Endothelial cell of umbilical vein (primary cell): Measurements from ENCODE around the gene MRAS. TPM values are rescaled to one million over a fixed set of nuclear protein-coding genes. Genes with fewer than 3 reads are reported as not detected.

Experiments used
- BruUV-seq: library from RNA; stranded (reverse); fragments of 400-500 nt; replicated peaks from 2 replicates; lab custom pipeline; 2021; lab: Mats Ljungman, UMichigan
- CTCF ChIA-PET: fragments of 300-600, 350-600 bp; sonication (Branson Sonifier 250); formaldehyde crosslinking; loops from one replicate; lab custom pipeline; 2021; ENCODE audit warnings: antibody characterized with exemption, inconsistent platforms; lab: Charles Lee
- POLR2A ChIA-PET: fragments of 300-600, 350-600 bp; sonication (Branson Sonifier 250); formaldehyde crosslinking; loops from one replicate; lab custom pipeline; 2021; ENCODE audit warnings: antibody characterized with exemption, inconsistent platforms; lab: Charles Lee
- DNase-seq: peaks from one replicate; pipeline ENCODE4 v3.0.0-alpha.2; 2011; ENCODE audit warnings: low read depth, low spot score
- FAIRE-seq: peaks from 2 replicates; lab custom pipeline; 2011; peaks lifted over from hg19 to GRCh38; lab: Jason Lieb, UNC
- H2AFZ ChIP-seq: 2 replicates; pipeline ENCODE4 v1.6.0; 2012; ENCODE audit warnings: low read depth, low read length, control low read depth, inconsistent platforms
- H3K27ac ChIP-seq: 2 replicates; pipeline ENCODE4 v1.5.1; 2011; ENCODE audit warnings: low read depth, mild to moderate bottlenecking, control low read depth, low read length, moderate library complexity; ENCODE audit not compliant: insufficient read depth
- H3K27me3 ChIP-seq, 2 experiments: 2 replicates each; pipeline versions ENCODE4 v1.6.0 to v1.6.1; 2011; ENCODE audit warnings: low read length in 2 of 2, mixed read lengths in 1 of 2; ENCODE audit not compliant: control insufficient read depth in 2 of 2, insufficient read depth in 2 of 2
- H3K36me3 ChIP-seq, 2 experiments: 2 replicates in 1 of 2; 3 replicates in 1 of 2; pipeline ENCODE4 v1.5.1; 2011; ENCODE audit warnings: low read length in 2 of 2, mild to moderate bottlenecking in 1 of 2, moderate library complexity in 1 of 2; ENCODE audit not compliant: control insufficient read depth in 2 of 2, insufficient read depth in 2 of 2; ENCODE audit errors: extremely low read depth in 1 of 2
- H3K4me1 ChIP-seq: 3 replicates; pipeline ENCODE4 v1.5.1; 2011; ENCODE audit warnings: mild to moderate bottlenecking, low read length; ENCODE audit not compliant: control insufficient read depth, insufficient read depth; ENCODE audit errors: extremely low read depth
- H3K4me2 ChIP-seq: 2 replicates; pipeline ENCODE4 v1.6.1; 2011; ENCODE audit warnings: low read length, control low read depth, mixed read lengths; ENCODE audit not compliant: insufficient read depth
- H3K4me3 ChIP-seq, 3 experiments: fragments of 200-600 bp in 1 of 3; sonication (generic), shearing (Covaris generic) in 1 of 3; replicated peaks in 1 of 3; 2 replicates each; pipeline ENCODE4 v1.5.1; 2011 to 2016; ENCODE audit warnings: control low read depth in 3 of 3, low read length in 3 of 3, mild to moderate bottlenecking in 2 of 3, inconsistent platforms in 1 of 3, low read depth in 1 of 3, moderate library complexity in 1 of 3; ENCODE audit not compliant: insufficient read depth in 1 of 3
- H3K79me2 ChIP-seq: 2 replicates; pipeline ENCODE4 v1.6.0; 2012; ENCODE audit warnings: low read length, inconsistent platforms; ENCODE audit not compliant: control insufficient read depth, insufficient read depth
- H3K9ac ChIP-seq: replicated peaks from 2 replicates; pipeline ENCODE3; 2011; ENCODE audit warnings: low read length, control low read depth; ENCODE audit not compliant: insufficient read depth; ENCODE audit errors: extremely low read depth
- H3K9me1 ChIP-seq: replicated peaks from 3 replicates; pipeline ENCODE4 v1.6.0; 2011; ENCODE audit warnings: mild to moderate bottlenecking, low read length; ENCODE audit not compliant: control insufficient read depth, insufficient read depth; ENCODE audit errors: extremely low read depth
- H3K9me3 ChIP-seq: replicated peaks from 2 replicates; pipeline ENCODE4 v1.5.1; 2012; ENCODE audit warnings: low read length, inconsistent platforms; ENCODE audit not compliant: control insufficient read depth, insufficient read depth
- H4K20me1 ChIP-seq: replicated peaks from 2 replicates; pipeline ENCODE3; 2011; ENCODE audit warnings: mild to moderate bottlenecking, low read length; ENCODE audit not compliant: control insufficient read depth, insufficient read depth; ENCODE audit errors: extremely low read depth
- CTCF ChIP-seq, 2 donors: IDR thresholded peaks; 1 replicate in 1 of 2; 2 replicates in 1 of 2; pipeline ENCODE4 v1.5.1; 2011; ENCODE audit warnings: low read length in 2 of 2, mild to moderate bottlenecking in 2 of 2, moderate library complexity in 2 of 2, control low read depth in 1 of 2, inconsistent platforms in 1 of 2, low read depth in 1 of 2; ENCODE audit not compliant: insufficient read depth in 1 of 2; ENCODE audit errors: extremely low read depth in 1 of 2
- EZH2 ChIP-seq: IDR thresholded peaks from 2 replicates; pipeline ENCODE4 v1.6.1; 2012; ENCODE audit warnings: borderline replicate concordance, low read depth, mild to moderate bottlenecking, moderate library complexity, low read length, inconsistent platforms; ENCODE audit not compliant: severe bottlenecking
- FOS ChIP-seq: IDR thresholded peaks from 2 replicates; pipeline ENCODE4 v1.6.1; 2011; ENCODE audit warnings: mild to moderate bottlenecking, low read length, moderate library complexity, borderline replicate concordance; ENCODE audit not compliant: insufficient read depth
- GATA2 ChIP-seq: IDR thresholded peaks from 2 replicates; pipeline ENCODE4 v1.7.0; 2011; ENCODE audit warnings: low read depth, mild to moderate bottlenecking, moderate library complexity, mixed read lengths, low read length; ENCODE audit not compliant: insufficient read length, insufficient read depth
- JUN ChIP-seq: IDR thresholded peaks from 2 replicates; pipeline ENCODE4 v1.6.1; 2011; ENCODE audit warnings: borderline replicate concordance, low read depth; ENCODE audit not compliant: insufficient read length, insufficient read depth
- MYC ChIP-seq: IDR thresholded peaks from one replicate; pipeline ENCODE4 v1.6.1; 2011; ENCODE audit warnings: mild to moderate bottlenecking, low read depth, low read length
- POLR2A ChIP-seq: IDR thresholded peaks from 2 replicates; pipeline ENCODE4 v1.6.1; 2012; ENCODE audit warnings: low read depth, mild to moderate bottlenecking, control low read depth, low read length
- POLR2AphosphoS5 ChIP-seq: IDR thresholded peaks from 2 replicates; pipeline ENCODE4 v1.6.1; 2012; ENCODE audit warnings: low read depth, mild to moderate bottlenecking, control low read depth, low read length, moderate library complexity; ENCODE audit not compliant: insufficient read depth
- dilution Hi-C: fragments of 300-500 bp; cut with MboI; formaldehyde crosslinking; loops from one replicate; pipeline ENCODE4 v1.15.0; 2019; ENCODE audit warnings: low sequenced_read_pairs; ENCODE audit not compliant: extremely low pct_ligation_motif_present
- intact Hi-C: fragments of 100-400 bp; cut with micrococcal nuclease; formaldehyde crosslinking; loops from one replicate; pipeline ENCODE4 v1.10.0; 2022
- polyA plus RNA-seq, 4 experiments: library from polyadenylated mRNA; depleted of rRNA in 3 of 4; stranded (reverse) in 3 of 4; unstranded in 1 of 4; fragments of >200 nt; gene quantifications; 2 replicates each; pipeline versions ENCODE4 v1.2.1 to v1.2.3, GENCODE V29; 2011 to 2012; ENCODE audit warnings: missing spikeins in 1 of 4
- total RNA-seq: library from RNA; stranded (reverse); gene quantifications from 2 replicates; pipeline ENCODE4 v1.2.3, GENCODE V29; 2021
- TF ChIP-seq, protein P1 (sequence below): IDR thresholded peaks from 2 replicates; pipeline ENCODE4 v1.6.1; 2011; ENCODE audit not compliant: insufficient read depth, insufficient read length

Gene MRAS
- total and polyA plus RNA-seq, 2 donors (not counting 3 experiments of a cell fraction or from before 2014, with no cell fraction given): 14.6 to 16.5 TPM

- no peaks in the 10 kb centered on the region for H3K79me2 ChIP-seq
- H3K4me1 ChIP-seq: peaks cover 3% of the 10 kb centered on the region
- H3K27ac ChIP-seq: no peak overlapping the region
- H3K9me1 ChIP-seq: no peaks in the 10 kb centered on the region
- H3K4me2 ChIP-seq: no peak overlapping the region
- no peak for FAIRE-seq
- H3K27me3 ChIP-seq: no peaks in the 10 kb centered on the region
- H3K36me3 ChIP-seq: no peaks in the 10 kb centered on the region
- TF ChIP-seq JUN (no peak), POLR2A (no peak), POLR2AphosphoS5 (no peak), FOS (no peak), MYC (no peak), EZH2 (no peak), CTCF (IDR thresholded peaks at IDR 0.05; ENCODE audit: extremely low read depth in 1 of 2, insufficient read depth in 1 of 2, low read depth in 1 of 2, low read length in 2 of 2) (no peak), GATA2 (no peak)
- TF ChIP-seq, protein P1, sequence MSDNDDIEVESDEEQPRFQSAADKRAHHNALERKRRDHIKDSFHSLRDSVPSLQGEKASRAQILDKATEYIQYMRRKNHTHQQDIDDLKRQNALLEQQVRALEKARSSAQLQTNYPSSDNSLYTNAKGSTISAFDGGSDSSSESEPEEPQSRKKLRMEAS: no peak
- no peaks in the 10 kb centered on the region for H3K9me3 ChIP-seq
- dilution Hi-C loops (no loop called here), intact Hi-C loops (no loop called here)
- ChIA-PET POLR2A (no interaction called here), CTCF (no interaction called here)
- no TSS peak for BruUV-seq
- no peak for DNase-seq
- H2AFZ ChIP-seq: no peak overlapping the region
- H3K9ac ChIP-seq: no peak overlapping the region
- no peaks in the 10 kb centered on the region for H4K20me1 ChIP-seq
- no peak overlapping the region for H3K4me3 ChIP-seq
Measured at GRCh38 chr3:138351916-138352550, 3.7 kb downstream of the MRAS start.
